ENCODE measurements around the gene MAP2.

The MAP2 gene

DNA sequence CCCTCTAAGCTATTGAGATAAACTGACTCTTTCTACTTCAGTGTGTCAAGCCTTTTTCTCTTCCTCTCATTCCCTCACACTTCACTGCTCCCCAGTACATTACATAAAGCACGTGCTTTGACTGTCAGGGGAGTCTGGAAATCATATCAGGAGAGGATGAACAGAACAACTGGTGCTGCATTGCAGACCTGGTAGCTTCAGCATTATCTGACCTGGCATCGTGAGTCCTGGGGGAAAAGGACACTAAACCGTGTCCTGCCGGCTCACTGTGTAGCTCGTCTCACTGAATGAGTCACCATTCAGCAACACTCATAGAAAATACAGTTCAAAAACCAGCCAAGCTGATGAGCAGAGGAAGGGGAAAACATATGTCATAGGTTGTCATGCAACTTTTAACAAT lies 239.3 kb downstream of the MAP2 start:
- DNase-seq, result peak; percentile 35 to 53

GRCh38 chr2:209663656-209664055 lies 239.8 kb downstream of the MAP2 start:
- DNase-seq, result no peak

GRCh38 chr2:209666296-209666695 lies 242.4 kb downstream of the MAP2 start:
- DNase-seq, result no peak

GRCh38 chr2:209671020-209671680 lies 247.3 kb downstream of the MAP2 start:
- DNase-seq, result peak in 1 of 2 experiments; percentile 51

DNA sequence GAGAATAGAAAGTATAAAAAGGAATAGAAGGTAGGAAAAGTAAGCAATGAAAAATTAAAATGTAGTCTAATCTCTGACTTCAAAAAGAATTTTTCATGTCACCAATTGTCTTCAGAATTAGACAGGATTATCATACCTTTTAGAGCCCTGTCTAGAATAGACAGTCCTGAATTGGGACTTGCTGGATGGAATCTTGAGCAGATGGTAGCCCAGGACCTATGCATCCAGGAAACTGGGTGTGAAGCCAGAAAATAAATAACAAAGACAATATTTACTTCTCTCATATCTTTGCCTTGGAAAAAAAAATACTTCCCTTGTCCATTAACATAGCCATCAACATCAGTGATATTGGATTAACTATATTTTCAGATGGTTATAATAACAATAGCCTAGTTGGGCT lies 250.0 kb downstream of the MAP2 start:
- DNase-seq, result peak in 1 of 2 experiments; percentile 9

- no peak for DNase-seq
Measured at GRCh38 chr2:209680596-209680995, 256.7 kb downstream of the MAP2 start.

- no peak for DNase-seq
Measured at GRCh38 chr2:209681201-209681735, 257.4 kb downstream of the MAP2 start.

GRCh38 chr2:209682646-209683045 lies 258.8 kb downstream of the MAP2 start:
- no peak for DNase-seq

DNA sequence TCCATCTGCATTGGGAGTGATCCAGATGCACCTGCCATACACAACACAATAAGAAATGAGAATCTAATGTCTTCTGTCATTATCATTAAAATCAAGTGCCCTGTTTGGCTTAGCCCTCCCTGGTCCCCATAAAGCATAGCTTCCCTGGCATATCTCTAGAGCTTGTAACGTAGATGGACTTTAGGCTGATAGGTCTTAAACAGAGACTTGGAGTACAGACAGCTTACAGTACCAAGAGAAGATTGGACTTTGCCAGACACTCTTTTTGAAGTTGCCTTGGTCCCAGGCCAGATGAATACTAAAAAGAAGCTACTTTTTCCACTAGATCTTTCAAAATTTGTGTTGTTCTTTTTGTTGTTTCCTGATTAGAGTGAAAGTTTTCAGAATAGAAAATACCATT lies 261.5 kb downstream of the MAP2 start:
- no peak for DNase-seq

- no peak for DNase-seq
Measured at GRCh38 chr2:209685963-209686362, 262.1 kb downstream of the MAP2 start.

- DNase-seq, result peak in 1 of 2 experiments; percentile 4
Measured at GRCh38 chr2:209686448-209686847, 262.6 kb downstream of the MAP2 start.

DNA sequence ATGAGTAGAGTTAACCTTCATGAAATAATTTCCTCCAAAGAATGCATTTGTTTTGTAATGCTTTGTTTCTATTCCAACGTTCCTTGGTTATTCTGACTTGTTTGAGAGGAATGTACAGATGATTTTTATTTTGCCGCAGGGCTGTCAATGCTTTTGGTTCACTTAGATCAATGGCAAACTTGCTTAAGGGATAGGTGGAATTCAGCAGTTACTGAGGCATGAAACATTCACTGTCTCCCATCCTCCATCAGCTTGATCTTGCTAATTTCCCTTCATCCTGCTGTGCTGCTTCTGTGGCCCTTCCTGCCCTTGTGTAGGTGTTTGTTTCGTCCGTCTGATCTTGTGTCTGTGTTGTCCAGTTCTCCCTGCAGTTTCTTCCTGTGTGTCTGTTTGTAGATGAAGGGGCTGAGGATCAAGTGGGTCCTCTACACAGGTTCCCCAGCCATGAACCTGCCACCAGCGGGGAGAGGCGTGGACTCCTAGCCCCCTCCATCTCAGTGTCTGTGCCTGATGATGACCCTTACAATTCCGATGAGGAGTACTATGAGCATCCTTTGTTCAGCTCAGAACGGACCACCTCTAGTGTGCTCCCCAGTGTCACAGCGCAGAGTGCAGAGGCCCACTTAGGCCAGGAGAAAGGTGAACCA lies 263.6 kb downstream of the MAP2 start:
- DNase-seq, result no peak

GRCh38 chr2:209688385-209688784 lies 264.5 kb downstream of the MAP2 start:
- no peak for DNase-seq

DNA sequence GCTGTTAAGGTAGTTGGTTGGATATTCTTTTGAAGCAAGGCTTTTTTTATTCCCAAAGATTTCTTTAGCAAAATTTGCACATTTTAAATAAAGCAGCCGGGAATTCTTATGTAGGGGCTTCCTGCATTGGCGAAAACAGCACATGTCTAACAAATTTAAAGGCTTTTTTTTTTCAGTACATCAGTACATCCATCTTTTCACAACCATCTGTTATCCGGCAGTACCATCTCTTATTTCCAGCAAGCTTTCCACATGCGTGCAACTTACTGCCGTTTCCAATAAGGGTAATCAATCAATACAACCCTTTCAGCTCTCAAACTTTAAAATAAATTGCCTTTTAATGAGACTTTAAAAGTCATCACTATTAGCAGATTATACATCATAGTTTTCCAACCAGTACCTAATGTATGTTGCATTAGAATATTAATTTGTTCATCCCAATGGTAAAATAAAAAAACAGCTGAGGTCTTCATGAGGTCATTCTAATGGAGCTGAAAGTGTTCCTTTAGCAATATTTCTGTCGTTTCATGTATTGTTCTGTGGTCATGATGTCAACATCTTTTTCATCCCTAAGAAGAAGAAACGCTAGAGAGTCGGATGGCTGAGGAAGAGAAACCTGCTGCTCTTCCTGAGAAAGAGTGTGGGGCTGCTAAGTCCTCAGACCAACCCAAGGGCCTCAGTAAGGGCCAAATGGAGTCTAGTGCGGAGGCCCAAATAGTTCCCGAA lies 266.3 kb downstream of the MAP2 start:
- no peak for DNase-seq

- no peak for DNase-seq
Measured at GRCh38 chr2:209694748-209695147, 270.9 kb downstream of the MAP2 start.

- DNase-seq, result no peak
Measured at GRCh38 chr2:209696836-209697711, 273.2 kb downstream of the MAP2 start.

DNA sequence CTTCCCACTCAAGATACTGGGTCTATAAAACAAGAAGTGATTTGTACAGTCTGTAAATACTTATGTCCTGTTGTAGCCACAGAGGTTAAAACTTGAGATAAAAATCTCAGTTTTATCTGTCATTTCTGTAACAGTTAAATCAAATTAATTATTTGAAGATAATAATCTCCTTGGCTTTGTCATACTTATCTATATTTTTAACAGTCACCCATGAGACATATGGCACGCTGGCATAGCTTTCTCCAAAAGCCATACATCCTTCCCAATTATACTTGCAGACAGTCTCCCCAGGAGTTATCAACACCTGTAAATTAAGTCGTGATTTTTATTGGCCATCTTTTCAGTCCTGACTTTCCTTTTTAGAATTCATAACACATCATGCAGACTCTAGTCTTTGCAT lies 278.9 kb downstream of the MAP2 start:
- DNase-seq, result no peak

DNA sequence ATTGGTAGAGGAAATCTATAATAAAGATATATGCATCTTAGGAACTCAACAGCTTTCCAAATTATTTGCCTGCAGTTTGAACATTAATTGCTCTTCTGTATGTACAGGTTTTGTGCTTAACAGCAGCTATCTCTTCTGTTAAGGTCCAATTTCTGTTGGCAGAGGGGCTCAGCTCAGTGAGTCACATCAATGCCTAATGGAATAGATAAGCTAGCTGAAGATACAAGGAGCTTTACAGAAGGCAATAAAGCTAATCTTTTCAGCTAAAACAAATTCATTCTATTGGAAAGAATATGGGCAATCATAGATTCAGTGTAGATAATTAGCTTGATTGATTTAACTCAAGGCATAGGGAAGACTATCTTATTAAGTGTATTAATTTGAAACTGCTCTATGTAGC lies 289.4 kb downstream of the MAP2 start:
- DNase-seq, result no peak

DNA sequence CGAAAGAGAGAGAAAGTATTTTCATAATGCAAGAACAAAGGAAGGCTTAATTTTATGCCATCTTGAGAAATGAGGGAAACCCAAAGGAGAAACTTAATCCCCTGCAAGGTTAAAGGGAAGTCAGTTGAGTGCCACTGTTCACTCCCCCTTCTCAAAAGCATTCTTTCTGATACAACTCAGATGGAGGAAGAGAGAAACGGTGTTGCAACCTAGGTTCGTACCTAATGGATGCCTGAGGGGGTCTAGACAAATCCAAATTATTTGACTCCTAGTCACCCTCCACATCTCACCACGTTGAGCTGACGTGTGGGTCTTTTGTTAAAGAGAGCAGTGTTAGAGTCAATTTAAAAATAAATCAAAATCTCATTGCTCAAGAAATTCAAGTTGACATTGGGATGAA lies 295.2 kb downstream of the MAP2 start:
- DNase-seq, result no peak

DNA sequence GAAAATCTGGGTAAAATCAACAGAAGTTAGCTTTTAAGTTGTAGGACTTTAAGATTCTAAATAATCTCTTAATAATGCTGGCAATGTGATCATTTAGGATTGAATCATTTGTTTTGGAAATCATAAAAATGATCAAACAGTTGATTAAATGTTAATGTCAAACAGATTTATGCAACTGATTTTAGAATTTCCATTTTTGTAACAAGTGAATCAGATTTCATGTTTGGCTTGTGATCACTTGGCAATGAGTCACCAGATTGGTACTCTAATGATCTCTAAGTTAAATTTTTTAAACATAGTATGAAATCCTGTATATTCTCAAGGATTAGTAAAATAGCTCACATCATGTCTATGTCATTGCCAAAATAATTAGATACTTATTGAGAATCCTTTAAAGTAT lies 297.6 kb downstream of the MAP2 start:
- no peak for DNase-seq

- no peak for DNase-seq
Measured at GRCh38 chr2:209726311-209726710, 302.5 kb downstream of the MAP2 start.

- DNase-seq, result no peak
Measured at GRCh38 chr2:209727077-209727476, 303.2 kb downstream of the MAP2 start.

- DNase-seq, result no peak
Measured at GRCh38 chr2:209734805-209735204, 311.0 kb downstream of the MAP2 start.
